ENCODE results near the gene MEP1B.
"Not testable (repeated sequence)": the region's sequence is repeated elsewhere in the genome, so short reads cannot be mapped to it uniquely, and the experiment has no call there.

MEP1B gene

GRCh38 chr18:32208577-32208976 is 18.7 kb downstream of the MEP1B start:
- no peak for DNase-seq

GRCh38 chr18:32209685-32210445 is 20.0 kb downstream of the MEP1B start:
- DNase-seq, result no peak

- DNase-seq, result no peak
Measured at GRCh38 chr18:32213693-32214092, 23.9 kb downstream of the MEP1B start.

DNA sequence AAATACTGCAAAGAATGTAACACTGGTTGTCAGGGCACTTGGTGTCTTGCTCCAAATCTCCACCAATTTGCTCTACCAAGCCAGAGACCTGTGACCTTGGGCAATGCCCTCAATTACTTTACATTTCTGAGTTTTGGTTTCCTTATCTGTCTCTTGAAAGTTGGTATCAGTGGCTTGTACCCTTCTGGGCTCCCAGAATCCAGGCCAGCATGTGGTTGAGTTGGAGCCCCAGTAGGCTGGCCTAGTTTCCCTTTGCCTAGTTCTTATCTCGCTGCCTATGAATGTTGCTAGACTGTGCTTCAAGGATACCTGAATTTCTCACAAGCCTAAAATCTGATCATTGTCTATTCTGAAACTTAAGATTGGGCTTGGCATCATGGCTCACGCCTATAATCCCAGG is 26.6 kb downstream of the MEP1B start:
- no peak for DNase-seq

DNA sequence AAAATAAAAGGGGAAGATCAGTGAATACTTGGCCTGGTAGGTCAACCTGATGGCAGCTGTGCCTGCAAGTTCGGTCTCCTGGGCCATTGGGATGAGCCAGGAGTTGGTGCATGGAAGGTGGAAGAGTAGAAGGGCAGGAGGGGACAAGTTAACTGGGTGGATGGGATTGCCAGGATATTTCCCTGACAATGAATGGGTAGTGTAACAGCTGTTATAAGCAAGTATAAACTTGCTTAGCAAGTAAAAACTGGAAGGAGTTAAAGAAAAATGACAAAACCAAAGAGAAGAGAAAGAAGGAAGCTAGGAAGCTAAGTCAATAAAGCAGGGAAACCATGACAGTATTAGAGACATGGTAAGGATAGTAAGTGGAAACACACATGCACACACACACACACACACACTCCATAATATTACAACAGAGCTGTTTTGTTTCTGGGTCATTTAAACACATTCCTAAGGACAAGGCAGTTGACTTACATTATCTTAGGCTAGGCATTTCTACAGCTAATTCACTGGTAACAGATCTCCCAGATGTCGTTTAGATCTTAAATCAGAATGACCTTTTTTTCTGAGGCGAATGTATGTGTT is 29.7 kb downstream of the MEP1B start:
- no peak for DNase-seq

DNA sequence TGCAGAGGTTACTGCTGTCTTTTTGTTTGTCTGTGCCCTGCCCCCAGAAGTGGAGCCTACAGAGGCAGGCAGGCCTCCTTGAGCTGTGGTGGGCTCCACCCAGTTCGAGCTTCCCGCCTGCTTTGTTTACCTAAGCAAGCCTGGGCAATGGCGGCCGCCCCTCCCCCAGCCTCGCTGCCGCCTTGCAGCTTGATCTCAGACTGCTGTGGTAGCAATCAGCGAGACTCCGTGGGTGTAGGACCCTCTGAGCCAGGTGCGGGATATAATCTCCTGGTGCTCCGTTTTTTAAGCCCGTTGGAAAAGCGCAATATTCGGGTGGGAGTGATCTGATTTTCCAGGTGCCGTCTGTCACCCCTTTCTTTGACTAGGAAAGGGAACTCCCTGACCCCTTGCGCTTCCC is 43.5 kb downstream of the MEP1B start:
- not testable (repeated sequence) for DNase-seq

GRCh38 chr18:32237049-32237448 is 47.2 kb downstream of the MEP1B start:
- no peak for DNase-seq

GRCh38 chr18:32238635-32239268 is 48.9 kb downstream of the MEP1B start:
- DNase-seq, result no peak

DNA sequence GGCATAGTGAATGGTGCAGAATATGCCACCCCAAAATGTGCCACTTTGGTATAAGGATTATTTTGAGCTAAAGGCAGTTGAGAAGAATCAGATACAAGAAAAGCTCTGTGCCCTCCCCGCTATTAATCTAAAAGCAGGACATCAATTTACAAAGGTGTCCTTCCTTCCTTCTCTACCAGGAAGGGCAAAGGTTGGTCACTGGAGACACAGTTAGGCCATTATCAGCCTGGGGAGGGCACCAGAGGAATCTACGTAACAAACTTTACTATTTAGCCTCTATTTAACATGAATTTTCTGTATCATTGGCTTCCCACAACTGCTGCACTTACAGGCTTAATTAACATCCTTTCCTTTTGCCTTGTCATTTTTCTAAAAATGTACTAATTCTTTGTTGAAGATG is 52.6 kb downstream of the MEP1B start:
- no peak for DNase-seq

DNA sequence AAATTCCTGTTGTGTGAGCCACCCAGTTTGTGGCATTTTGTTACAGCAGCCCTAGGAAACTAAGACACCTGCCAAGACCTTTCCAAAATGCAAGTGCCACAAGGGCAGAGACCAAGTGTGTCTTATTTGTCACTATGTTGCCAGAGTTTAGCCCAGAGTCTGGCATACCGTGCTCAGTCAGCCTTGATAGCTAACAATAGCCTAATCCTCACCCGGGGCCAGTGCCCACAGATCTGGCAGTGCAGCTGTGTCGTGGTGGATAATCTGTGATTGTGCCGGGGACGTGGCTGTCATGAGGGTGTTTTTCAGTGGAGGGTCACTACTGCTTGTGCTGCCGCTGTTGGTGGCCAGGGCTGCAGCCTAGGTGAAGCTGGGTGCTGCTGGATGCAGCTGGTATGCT is 53.5 kb downstream of the MEP1B start:
- DNase-seq, result peak in 2 of 56 donors; percentile 3 to 8

DNA sequence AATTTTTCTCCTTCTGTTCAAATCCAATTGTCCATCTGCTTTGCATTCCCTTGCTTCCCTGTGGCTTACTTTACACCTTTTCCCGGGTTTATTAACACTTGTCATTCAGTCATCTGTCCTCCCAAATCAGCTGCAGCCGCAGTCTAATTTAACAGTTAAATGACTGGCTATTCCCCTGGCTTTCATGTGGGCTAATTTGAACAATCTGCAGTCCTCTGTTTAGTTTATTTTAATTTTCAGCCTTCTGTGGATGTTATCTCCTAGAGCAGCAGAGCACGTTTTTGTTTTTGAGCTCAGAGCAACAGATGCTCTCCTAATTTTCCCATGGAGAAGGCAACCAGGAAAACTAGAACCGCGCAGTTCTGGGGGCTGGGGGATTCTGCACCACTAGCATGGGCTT is 55.0 kb downstream of the MEP1B start:
- no peak for DNase-seq

GRCh38 chr18:32249147-32249929 is 59.5 kb downstream of the MEP1B start:
- no peak for DNase-seq

DNA sequence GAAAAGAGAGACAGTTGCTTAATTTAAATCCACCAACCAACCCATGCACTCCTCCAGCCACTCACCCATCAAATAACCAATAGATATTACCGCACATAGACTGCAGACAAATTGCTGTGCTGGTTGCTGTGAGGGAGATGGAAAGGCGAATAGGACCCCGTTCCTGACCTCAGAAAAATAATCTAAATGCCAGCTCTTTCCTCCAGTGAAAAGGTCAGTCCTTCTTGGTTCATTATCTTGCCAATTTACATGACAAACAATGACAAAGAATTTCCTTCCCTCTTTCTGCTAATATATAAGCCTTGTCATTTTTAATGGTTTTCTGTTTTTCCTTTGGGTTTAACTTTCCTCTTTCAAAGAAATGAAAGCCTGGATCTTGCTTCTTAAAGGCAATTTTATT is 61.6 kb downstream of the MEP1B start:
- no peak for DNase-seq

- DNase-seq, result no peak
Measured at GRCh38 chr18:32252141-32252860, 62.5 kb downstream of the MEP1B start.

GRCh38 chr18:32255570-32255969 is 65.7 kb downstream of the MEP1B start:
- DNase-seq, result no peak

DNA sequence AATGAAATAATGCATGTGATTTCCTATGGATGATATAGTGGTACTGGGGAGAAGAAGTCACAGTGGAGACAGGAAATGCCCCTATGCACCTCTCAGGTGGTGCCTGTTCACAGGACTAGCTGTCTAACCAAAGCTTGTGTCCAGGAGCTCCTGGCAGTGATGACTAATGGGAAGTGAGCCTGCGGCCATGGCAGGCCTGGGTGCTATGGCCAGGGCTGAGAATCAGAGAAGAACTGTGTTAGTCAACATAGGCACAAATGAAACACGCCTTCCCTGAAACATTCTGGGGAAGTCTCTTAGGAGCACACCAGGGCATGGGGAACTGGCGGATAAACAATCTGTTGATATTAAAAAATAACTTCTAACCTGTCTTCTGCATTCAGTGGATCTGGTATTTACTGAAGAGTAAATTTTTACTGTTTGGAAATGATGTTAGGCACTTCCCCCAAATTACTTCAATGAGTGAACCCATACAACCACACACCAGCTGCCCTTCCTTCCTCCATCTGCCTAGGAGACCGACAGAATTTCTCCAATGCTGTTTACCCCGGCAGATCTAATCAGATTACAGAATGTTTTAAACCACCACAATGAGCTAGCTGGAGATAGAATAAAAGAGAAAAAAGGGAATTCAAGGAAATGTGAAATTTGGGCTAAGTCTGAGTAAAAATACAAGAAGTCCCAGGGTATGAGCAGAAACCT is 67.4 kb downstream of the MEP1B start:
- DNase-seq, result peak in 5 of 56 donors; percentile 3 to 37 (median 15)

- no peak for DNase-seq
Measured at GRCh38 chr18:32258148-32258547, 68.3 kb downstream of the MEP1B start.

DNA sequence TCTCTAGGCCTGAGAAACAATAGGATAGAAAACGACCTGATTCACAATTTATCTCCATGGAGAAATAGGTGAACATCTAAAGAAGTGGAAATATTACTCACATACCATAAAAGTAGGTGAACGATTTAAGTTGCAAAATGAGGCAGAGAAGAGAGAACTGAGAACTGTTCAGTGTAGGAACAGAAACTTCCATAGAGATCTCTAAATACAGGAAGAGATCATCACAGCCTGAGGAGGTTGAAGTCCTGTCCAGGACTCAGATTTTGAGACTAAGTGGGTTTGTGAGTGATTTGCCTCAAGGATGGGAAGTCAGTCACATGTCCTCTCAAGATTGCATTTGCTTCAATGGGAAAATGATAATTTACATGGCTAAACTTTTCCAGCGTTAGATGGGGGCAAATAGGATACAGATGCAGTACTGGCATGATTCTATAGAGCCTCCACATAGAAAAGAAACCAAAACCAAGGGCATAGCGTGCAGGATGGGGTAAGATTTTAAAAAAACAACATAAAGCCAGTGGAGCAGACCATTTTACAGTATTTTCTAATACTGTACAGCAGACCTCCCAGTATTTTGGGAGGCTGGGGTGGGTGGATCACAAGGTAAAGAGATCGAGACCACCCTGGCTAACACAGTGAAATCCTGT is 68.8 kb downstream of the MEP1B start:
- no peak for DNase-seq

DNA sequence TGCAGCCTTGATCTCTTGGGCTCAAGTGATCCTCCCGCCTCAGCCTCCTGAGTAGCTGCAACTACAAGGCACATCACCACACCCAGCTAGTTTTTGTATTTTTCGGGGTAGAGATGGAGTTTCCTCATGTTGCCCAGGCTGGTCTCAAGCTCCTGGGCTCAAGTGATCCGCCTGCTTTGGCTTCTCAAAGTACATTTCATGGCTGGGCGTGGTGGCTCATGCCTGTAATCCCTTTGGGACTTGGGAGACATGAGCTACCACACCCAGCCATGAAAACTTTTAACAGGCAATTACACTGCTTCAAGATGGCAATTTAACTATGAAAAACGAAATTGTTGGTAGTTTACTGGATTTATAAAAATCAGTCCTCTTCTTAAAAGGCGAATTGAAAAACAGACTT is 69.7 kb downstream of the MEP1B start:
- no peak for DNase-seq

DNA sequence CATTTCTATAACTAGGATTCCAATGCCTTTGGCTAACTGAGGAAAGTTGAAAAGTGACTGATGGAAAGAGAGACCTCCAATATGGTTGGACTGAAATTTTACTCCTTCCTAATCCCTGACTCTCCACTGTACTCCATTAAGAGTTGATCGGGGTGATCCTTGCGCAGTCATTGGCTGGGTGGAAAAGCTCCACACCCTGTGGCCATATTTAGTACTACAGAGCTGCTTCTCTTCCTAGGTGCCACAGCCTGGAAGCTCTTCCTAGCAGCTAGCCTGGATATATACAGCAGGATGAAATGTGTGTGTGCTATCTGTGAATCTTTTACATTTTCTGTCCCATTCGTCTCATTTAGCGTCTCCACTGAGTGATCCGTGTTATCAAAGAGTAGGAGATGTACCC is 71.2 kb downstream of the MEP1B start:
- no peak for DNase-seq

Data from amygdala (tissue), 56 donors.